GM18870 (cell line): ENCODE results near the gene PIK3AP1.
A peak's percentile ranks its signal among the peaks of the same experiment; 100 is the strongest.
"Not testable (repeated sequence)": the region's sequence is repeated elsewhere in the genome, so short reads cannot be mapped to it uniquely, and the experiment has no call there.

Experiments used
- ATAC-seq: cut with Tn5 transposase; IDR thresholded peaks from one replicate; pipeline ENCODE4 v1.9.1; 2021; ENCODE audit warnings: moderate library complexity; ENCODE audit not compliant: unreplicated experiment

Gene PIK3AP1

GRCh38 chr10:96721207-96721572 is 876 bp upstream of the PIK3AP1 start:
- ATAC-seq: no peak

DNA sequence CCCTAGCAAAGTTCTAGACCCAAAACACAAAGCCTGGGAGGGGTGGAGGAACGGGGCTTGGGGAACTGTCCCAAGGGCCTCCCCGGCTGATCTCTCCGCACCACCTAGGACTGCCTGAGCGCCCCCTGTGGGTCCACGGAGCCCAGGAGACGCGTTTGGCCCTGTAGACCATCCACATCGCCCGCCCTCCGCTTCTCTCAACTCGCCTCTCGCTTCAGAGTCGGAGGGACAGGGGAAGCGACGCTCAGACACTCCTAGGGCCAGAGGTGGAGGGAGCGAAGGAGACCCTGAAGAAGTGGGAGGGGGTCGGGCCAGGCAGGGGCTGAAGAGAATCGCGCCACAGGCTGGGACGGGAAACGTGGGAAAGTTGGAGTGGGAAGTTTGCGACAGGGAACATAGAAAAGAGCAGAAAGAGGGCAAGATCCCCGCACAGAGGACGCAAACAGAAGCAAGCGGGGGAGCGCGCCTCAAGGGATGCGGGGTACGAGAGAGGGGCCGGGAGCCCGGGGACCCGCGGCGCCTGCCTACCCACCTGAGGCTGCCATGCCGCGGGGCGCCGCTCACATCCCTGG is 378 bp downstream of the PIK3AP1 start:
- no peak for ATAC-seq

GRCh38 chr10:96719200-96719599 is 1.1 kb downstream of the PIK3AP1 start:
- no peak for ATAC-seq

GRCh38 chr10:96718304-96718990 is 1.9 kb downstream of the PIK3AP1 start:
- ATAC-seq: no peak

GRCh38 chr10:96716390-96716789 is 3.9 kb downstream of the PIK3AP1 start:
- ATAC-seq: no peak

DNA sequence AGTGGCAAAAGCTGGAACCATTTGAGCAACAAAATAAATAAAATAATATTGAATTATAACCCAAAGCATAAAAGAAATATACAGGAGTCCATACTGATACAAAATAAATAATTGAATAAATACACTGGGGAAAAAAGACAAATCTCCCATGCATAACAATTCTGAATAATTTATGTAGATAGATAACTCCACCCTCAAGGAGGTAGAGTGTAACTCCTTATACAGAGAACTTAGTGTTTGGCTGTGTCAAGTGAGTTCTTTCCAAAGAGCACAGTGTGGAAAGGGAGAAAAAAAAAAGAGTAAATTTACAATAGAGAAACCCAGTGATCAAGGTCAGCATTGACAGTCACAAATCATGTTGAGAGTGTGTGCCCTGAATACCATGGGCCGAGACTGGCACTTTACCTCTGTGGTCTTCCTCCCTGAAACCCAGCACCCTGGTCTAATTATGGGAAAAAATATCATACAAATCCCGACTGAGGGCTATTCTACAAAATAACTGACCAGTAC is 5.5 kb downstream of the PIK3AP1 start:
- ATAC-seq: no peak

- ATAC-seq: no peak
Observed at GRCh38 chr10:96714031-96714590, 6.2 kb downstream of the PIK3AP1 start.

- ATAC-seq: no peak
Observed at GRCh38 chr10:96712662-96713271, 7.5 kb downstream of the PIK3AP1 start.

DNA sequence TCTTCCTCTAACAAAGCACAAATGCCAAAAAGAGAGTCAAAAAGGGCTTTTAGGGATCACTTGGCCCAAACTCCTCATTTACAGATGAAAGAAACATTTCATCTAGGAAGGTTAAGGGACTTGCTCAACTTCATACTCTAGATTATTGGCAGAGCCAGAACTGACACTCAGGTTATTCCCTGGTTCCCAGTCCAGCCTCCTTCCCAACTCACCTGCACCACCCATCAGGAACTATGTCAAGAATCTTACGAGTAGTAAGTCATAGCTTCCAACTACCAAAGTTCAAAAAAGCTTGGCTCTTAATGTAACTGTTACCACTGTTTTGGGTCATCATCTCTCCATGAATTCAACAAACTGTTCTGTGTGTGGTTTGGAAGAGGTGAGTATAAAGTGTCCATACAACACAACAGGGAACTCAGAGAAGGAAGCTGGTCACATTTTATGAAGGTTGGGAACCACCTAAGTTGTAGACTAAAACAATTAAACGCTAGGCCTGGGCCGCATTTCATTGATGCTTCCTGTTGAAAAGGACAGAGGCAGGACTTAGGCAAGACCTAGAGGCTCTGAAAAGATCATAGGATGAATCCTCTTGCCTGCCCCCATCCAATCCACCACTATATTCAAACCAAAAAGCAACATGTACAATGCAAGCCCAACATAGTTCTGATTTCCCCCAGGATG is 9.1 kb downstream of the PIK3AP1 start:
- ATAC-seq: no peak

- no peak for ATAC-seq
Observed at GRCh38 chr10:96709525-96709924, 10.8 kb downstream of the PIK3AP1 start.

- ATAC-seq: no peak
Observed at GRCh38 chr10:96708996-96709395, 11.3 kb downstream of the PIK3AP1 start.

GRCh38 chr10:96708456-96708855 is 11.9 kb downstream of the PIK3AP1 start:
- ATAC-seq: no peak

DNA sequence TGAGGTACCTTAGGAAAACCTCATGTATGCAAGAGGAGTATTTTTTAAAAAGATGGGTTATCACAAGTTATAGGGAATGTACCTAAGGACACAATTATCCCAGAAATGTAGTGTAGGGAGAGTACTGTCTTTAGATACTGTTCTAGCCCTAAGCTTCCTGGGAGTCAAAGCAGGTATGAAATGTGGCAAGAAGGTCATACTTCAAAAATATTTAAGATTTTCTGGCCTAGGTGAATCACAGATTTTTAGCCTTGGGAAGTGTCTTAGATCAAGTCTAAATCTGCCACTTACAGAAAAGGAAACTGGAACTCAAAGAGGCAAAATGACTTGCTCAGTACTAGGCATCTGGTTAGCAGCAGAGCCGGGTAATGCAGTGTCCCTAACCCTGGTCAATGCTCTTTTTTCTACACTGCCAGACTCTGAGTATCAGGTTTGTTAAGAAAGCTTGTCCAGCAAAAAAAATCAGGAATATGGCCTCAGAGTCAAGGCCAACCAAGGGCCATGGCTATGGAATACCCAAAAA is 13.9 kb downstream of the PIK3AP1 start:
- no peak for ATAC-seq

DNA sequence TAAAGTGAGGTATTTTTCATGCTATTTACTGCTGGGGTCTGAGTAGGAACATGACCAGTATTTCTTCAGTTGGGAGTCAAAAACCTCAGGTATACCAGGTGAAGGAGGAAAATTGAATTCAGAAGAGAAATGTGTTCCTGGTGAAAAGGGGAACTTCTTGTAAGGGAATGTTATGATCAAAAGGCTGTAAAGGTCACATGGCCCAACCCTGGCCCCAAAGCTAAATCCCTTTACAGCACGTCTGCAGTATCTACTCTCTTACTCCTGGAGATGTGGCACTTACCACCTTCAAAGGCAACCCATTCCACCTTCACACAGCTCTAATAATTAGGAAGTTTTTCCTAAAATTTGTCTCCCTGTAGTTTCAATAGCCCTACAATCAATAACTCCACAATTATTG is 15.2 kb downstream of the PIK3AP1 start:
- ATAC-seq: no peak

DNA sequence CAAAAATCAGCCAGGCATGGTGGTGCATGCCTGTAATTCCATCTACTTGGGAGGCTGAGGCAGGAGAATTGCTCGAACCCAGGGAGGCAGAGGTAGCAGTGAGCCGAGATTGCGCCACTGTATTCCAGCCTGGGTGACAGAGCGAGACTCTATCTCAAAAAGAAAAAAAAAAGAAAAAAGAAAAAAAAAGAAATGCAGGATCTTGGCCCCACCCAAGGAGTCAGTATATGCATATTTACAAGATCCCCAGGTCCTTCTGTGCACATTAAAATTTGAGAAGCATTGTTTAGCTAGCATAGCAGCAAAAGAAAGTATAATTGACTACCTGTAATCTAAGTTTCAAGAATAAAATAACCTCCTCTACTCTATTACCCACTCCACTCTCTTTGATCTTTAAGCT is 15.8 kb downstream of the PIK3AP1 start:
- no peak for ATAC-seq

- no peak for ATAC-seq
Observed at GRCh38 chr10:96703358-96703757, 17.0 kb downstream of the PIK3AP1 start.

- no peak for ATAC-seq
Observed at GRCh38 chr10:96701265-96701664, 19.0 kb downstream of the PIK3AP1 start.

GRCh38 chr10:96700374-96701099 is 19.8 kb downstream of the PIK3AP1 start:
- ATAC-seq: peak; percentile 51

DNA sequence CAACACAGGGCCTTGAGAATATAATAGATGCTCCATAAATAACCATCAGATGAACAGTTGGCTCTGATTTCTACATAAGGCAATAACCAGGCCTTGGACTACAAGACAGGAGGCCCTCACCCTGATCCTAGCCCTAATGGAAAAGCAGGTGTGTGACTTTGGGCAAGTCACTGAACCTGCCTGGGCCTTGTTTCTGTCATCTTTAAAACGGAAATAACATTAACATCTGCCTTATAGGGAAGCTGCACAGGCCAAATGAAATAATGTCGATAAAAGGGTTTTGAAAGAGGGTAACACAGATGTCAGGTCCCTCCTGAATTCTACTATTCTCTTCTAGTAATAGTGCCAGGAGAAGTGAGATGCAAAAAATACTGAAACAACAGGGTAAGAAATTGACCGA is 20.7 kb downstream of the PIK3AP1 start:
- no peak for ATAC-seq

DNA sequence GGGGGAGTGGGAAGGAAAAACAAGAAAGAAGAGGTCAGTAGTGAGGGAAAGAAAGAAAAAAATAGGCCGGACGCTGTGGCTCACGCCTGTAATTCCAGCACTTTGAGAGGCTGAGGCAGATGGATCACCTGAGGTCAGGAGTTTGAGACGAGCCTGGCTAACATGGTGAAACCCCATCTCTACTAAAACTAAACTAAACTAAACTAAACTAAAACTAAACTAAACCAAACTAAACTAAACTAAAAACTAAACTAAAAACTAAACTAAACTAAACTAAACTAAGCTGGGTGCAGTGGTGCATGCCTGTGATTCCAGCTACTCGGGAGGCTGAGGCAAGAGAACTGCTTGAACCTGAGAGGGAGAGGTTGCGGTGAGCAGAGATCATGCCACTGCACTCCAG is 22.0 kb downstream of the PIK3AP1 start:
- ATAC-seq: not testable (repeated sequence)

DNA sequence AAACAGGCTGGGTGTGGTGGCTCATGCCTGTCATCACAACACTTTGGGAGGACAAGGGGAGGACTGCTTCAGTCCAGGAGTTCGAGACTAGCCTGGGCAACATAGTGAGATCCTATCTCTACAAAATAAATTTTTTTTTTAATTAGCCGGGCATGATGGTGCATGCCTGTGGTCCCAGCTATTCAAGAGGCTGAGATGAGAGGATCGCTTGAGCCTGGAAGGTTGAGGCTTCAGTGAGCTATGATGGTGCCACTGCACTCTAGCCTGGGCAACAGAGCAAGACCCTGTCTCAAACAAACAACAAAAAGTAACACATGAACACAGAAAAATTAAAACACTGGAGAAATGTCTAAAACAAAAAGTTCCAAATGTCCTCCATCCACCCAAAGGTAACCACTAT is 22.9 kb downstream of the PIK3AP1 start:
- ATAC-seq: no peak
